Activated naive CD4-positive, alpha-beta T cell treated with anti-CD3 and anti-CD28 coated beads, Interleukin-2, amount 10 ng/mL, durations not matched to agents 7 days and 5 days (primary cell): ENCODE measurements around the gene ABCD4.
"Not testable (repeated sequence)": the region's sequence is repeated elsewhere in the genome, so short reads cannot be mapped to it uniquely, and the experiment has no call there.

Experiments
- CTCF ChIA-PET: fragments of 350-600 bp; sonication (Branson Sonifier 250); formaldehyde crosslinking; loops from one replicate; lab custom pipeline; 2021; ENCODE audit warnings: antibody characterized with exemption; lab: Charles Lee
- DNase-seq: peaks from one replicate; pipeline ENCODE4 v3.0.0-alpha.2; 2020
- H3K27ac Mint-ChIP-seq: one replicate; pipeline ENCODE4 v1.8.0; 2021; ENCODE audit warnings: mild to moderate bottlenecking, moderate library complexity, mixed read lengths
- H3K27me3 Mint-ChIP-seq: one replicate; pipeline ENCODE4 v1.8.0; 2021; ENCODE audit warnings: mild to moderate bottlenecking, mixed read lengths
- H3K36me3 Mint-ChIP-seq: one replicate; pipeline ENCODE4 v1.8.0; 2021; ENCODE audit warnings: mixed read lengths
- H3K4me1 Mint-ChIP-seq: one replicate; pipeline ENCODE4 v1.8.0; 2021; ENCODE audit warnings: mixed read lengths
- H3K4me3 Mint-ChIP-seq: one replicate; pipeline ENCODE4 v1.8.0; 2021; ENCODE audit warnings: mild to moderate bottlenecking, moderate library complexity, mixed read lengths
- H3K9me3 Mint-ChIP-seq: one replicate; pipeline ENCODE4 v1.8.0; 2021; ENCODE audit warnings: mixed read lengths

The ABCD4 gene

DNA sequence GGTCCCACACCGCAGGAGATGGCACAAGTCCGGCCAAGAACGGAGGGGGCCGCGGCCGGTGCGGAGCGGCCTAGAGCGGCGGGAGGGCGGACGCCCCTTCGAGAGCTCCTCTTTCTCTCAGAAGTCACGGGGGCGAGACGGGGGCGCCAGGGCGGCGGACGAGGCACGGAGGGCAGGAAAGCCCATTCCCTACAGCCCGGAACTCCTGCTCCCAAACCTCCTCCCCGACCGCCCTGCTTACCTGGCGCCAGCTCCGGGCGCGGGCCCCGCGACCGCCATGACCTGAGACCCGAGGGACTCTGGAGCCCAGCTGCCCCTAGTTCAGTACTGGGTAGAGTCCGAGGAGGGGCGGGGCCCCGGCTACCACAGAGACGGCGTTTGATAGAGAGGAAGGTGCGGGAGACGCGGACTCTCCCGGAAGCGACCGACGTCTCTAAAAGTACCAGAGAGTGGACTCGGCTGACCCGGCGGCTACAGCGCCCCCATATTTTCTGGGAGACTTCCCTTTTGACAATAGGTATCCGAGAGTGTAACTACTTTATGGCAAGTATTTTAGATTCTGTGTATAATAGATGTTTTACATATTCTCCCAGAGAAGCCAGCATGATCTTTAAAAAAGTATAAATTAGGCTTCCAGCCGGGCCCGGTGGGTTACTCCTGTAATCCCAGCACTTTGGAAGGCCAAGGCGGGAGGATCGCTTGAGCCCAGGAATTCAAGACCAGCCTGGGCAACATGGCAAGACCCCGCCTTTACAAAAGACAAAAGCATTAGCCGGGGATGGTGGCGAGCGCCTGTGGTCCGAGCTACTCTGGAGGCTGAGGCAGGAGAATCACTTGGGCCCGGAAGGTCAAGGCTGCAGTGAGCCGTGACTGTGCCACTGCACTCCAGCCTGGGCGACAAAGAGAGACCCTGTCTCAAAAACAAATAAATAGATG is at the start of gene ABCD4:
Gene ABCD4 (minus strand): TSS at position 301 of the 936 bp plus-strand sequence. CDS start 22 bp downstream, at position 279.
- Mint-ChIP-seq H3K4me3 (peak within 1 kb of the TSS; percentile 93), H3K36me3 (peaks cover 9% of the 10 kb centered on the region), H3K4me1 (peaks cover 34% of the 10 kb centered on the region), H3K27me3 (no peaks in the 10 kb centered on the region), H3K9me3 (no peaks in the 10 kb centered on the region), H3K27ac (peak within 1 kb of the TSS; percentile 94)
- CTCF ChIA-PET: interaction anchor here (1.3 kb wide), 1 partner anchor 9 kb away, joined by 5 read pairs; no protein-coding TSS in a partner anchor
- peak; percentile 90 for DNase-seq

DNA sequence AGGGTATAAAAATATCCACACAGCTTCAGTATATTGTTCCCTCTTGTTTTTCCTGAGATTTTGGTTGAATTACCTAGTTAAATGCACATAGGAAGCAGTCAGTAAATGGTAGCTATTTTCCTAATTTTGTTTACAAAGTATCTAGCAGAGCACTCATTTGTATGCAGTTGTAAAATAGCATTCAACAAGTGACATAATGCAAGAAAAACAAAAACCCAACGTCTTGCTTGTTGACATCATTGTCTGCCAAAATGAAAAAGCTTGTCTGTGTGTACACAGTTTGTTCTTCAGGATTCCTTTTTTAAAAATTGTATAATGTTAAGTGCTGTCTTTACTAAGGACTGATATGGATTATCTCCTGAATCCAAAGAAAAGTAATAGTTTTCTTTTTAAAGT is 48.2 kb upstream of the ABCD4 start:
- CTCF ChIA-PET: no interaction called here
- no peak overlapping the region for H3K4me3 Mint-ChIP-seq
- no peaks in the 10 kb centered on the region for H3K36me3 Mint-ChIP-seq
- no peaks in the 10 kb centered on the region for H3K4me1 Mint-ChIP-seq
- H3K9me3 Mint-ChIP-seq: no peaks in the 10 kb centered on the region
- no peak for DNase-seq
- H3K27me3 Mint-ChIP-seq: peaks cover 39% of the 10 kb centered on the region
- no peak overlapping the region for H3K27ac Mint-ChIP-seq

DNA sequence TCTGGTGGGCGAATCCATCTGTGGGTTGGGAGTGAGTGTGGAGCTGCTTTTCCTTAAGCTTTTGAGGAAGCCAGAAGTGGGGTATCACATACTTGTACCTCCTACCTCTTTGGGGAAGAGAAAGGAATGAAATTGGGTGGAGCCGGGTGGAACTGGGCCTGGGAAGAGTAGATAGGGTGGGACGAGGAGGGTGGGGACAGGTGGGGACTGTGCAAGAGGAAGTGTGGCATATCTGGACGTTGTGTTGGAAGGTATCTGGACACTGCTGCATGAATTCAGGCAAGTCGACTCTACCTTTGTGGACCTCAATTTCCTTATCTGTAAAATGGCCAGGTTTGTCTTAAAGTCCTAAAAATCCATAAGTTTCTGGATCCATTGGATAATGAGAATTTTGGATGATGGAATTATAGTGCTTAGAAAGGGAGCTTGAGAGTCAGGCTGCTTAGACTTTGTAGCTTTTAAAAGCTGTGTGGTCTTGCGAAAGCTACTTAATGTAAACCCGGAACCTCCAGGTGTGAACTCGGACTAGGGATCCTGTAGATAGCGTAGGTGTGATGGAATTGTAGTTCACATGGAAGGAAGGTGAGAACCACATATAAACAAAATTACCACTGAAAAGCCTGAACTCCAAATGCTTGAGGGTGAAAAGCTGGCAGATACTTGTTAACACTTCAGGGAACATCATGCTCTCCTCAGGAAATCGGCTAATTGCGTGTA is 47.6 kb upstream of the ABCD4 start:
- H3K27ac Mint-ChIP-seq: no peak overlapping the region
- CTCF ChIA-PET: no interaction called here
- H3K36me3 Mint-ChIP-seq: no peaks in the 10 kb centered on the region
- H3K9me3 Mint-ChIP-seq: no peaks in the 10 kb centered on the region
- no peak overlapping the region for H3K4me3 Mint-ChIP-seq
- H3K4me1 Mint-ChIP-seq: no peaks in the 10 kb centered on the region
- H3K27me3 Mint-ChIP-seq: peaks cover 42% of the 10 kb centered on the region
- no peak for DNase-seq

DNA sequence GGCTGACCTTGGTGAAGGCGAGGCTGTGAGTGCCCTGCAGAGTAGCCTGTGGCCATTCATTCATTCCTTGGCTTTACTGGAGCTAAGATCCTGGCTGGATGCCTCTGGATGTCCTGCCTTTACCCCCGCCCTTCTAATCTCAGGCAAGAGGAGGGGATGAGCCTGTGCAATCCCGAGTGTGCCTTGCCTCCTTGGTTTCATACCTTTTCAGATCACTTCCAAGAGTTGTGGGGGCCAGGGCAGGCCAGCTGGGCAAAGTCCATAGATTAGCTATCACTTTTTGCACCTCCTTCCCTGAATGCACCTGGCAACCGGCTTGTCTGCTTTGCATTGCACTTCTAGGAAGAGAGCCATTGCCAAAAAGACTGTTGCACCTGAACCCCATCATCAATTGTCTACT is 47.0 kb upstream of the ABCD4 start:
- DNase-seq: no peak
- H3K27me3 Mint-ChIP-seq: peaks cover 42% of the 10 kb centered on the region
- H3K27ac Mint-ChIP-seq: no peak overlapping the region
- no peak overlapping the region for H3K4me3 Mint-ChIP-seq
- no peaks in the 10 kb centered on the region for H3K36me3 Mint-ChIP-seq
- CTCF ChIA-PET: interaction anchor here (0.6 kb wide), 1 partner anchor 46 kb away, joined by 3 read pairs; no protein-coding TSS in a partner anchor
- no peaks in the 10 kb centered on the region for H3K9me3 Mint-ChIP-seq
- H3K4me1 Mint-ChIP-seq: no peaks in the 10 kb centered on the region

DNA sequence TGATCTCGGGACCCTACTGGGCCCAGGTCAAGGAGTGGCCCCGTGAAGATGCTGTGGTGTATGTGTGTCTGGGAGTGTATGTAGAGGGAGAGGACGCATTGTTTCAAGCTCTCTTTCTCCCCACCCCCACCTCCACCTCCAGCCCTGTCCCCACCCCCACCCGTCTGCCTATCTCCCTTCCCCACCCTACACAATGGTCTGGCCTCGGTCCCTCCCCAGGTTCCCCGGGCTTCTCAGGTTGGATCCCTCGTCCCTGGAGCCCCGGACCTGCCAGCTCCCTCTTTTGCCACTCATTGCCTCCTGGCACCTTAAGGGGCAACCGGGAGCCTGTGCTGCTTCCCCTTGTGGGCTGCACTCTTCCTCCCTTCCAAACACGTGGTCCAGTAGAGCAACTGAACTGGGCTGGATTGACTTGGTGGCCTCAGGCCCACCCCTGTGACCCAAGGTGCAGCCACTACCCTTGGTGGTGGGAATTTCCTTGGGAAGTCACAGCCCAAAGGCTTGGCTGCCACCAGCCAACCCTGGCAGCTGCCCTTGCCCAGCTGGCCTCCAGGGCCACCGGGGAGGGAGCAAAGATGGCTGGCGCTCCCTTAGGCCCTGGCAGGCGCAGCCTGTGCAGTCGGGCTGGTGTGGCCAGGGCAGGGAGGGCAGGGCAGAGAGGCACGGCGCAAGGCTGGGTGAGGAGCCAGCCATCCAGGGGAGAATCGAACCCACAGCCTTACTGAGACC is 46.2 kb upstream of the ABCD4 start:
- H3K36me3 Mint-ChIP-seq: no peaks in the 10 kb centered on the region
- H3K27me3 Mint-ChIP-seq: peaks cover 42% of the 10 kb centered on the region
- DNase-seq: no peak
- H3K27ac Mint-ChIP-seq: no peak overlapping the region
- H3K9me3 Mint-ChIP-seq: no peaks in the 10 kb centered on the region
- H3K4me1 Mint-ChIP-seq: no peaks in the 10 kb centered on the region
- CTCF ChIA-PET: interaction anchor here (0.5 kb wide), 1 partner anchor 25 kb away, joined by 3 read pairs; no protein-coding TSS in a partner anchor
- H3K4me3 Mint-ChIP-seq: no peak overlapping the region

DNA sequence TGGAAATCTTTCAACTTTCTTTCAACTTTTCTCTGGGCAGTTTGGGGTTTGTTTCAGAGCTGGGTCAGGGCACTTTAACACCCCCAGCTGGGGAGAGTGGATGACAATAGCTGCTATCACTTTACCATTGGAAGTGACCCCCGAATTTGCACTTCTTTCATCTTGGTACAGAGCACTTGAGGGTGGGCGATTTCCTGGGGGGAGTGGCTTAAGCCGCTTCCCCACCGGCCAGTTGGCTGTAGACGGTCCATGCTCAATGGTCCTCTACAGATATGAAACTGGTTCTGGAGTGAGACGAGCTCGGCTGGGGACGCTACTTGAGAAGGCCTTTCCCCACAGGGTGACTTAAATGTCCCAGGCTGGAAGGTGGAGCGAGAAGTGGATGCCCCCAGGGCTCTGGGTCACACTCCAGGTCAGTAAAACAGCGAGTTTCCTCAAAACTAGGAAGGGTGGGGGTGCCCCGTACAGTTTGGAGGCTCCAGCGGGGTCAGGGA is 45.6 kb upstream of the ABCD4 start, which contains the start of gene VRTN:
Gene VRTN (plus strand): TSS at position 231 of the 494 bp plus-strand sequence. CDS start 8,313 bp downstream, outside the sequence.
- H3K9me3 Mint-ChIP-seq: no peaks in the 10 kb centered on the region
- no peak within 1 kb of the TSS for H3K4me3 Mint-ChIP-seq
- no peaks in the 10 kb centered on the region for H3K36me3 Mint-ChIP-seq
- no peak within 1 kb of the TSS for H3K27ac Mint-ChIP-seq
- CTCF ChIA-PET: interaction anchor here (0.5 kb wide), 1 partner anchor 24 kb away, joined by 3 read pairs; no protein-coding TSS in a partner anchor
- H3K27me3 Mint-ChIP-seq: peaks cover 42% of the 10 kb centered on the region
- H3K4me1 Mint-ChIP-seq: no peaks in the 10 kb centered on the region
- no peak for DNase-seq

DNA sequence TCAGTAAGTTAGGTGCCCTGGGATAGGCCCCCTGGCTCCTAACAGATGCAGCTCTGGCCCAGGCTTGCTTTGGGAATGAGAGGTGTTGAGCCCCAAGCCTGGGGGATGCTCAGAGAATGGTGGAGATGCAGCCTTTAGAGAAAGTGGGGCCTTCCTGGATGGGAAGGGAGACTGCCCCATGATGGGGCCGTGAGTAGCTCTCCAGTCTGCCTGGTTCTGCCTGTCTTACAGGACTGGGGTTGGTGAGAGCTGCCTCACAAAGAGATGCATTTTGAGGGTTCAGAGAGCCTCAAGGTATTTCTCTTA is 45.0 kb upstream of the ABCD4 start:
- H3K27me3 Mint-ChIP-seq: peaks cover 42% of the 10 kb centered on the region
- no peaks in the 10 kb centered on the region for H3K36me3 Mint-ChIP-seq
- no peak overlapping the region for H3K4me3 Mint-ChIP-seq
- DNase-seq: no peak
- H3K9me3 Mint-ChIP-seq: no peaks in the 10 kb centered on the region
- CTCF ChIA-PET: no interaction called here
- no peak overlapping the region for H3K27ac Mint-ChIP-seq
- H3K4me1 Mint-ChIP-seq: no peaks in the 10 kb centered on the region

DNA sequence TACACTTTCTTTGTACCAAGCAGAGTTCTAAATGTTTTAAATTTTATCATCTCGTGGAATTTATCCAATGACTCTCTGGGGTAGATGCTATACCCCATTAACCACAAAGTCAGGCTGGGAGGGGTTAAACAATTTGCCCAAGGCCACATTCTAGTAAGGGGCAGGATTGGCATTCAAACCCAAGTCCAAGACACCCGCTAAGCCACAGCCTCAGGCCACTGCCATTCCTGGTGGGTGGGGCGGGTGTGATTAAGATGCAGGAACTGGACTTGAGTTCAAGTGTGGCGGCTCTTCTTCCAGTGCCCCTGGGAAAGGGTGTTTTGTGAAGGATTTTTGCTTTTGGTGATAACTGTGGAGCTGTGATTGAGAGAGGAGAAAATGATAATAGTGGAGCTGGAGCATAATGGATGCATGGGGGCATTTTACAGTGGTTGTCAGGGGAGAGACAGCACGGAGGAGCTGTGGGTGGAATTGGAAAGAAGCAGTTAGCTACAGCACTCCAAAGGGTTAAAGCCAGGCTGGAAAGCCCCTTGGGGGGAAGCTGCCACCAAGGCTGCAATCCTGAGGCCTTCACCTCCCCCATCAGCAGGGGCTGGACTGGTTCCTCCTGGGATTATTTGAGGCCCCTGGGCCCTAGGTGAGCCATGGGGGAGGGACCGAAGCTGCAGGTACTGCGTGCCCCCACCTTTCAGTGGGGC is 44.5 kb upstream of the ABCD4 start:
- peaks cover 39% of the 10 kb centered on the region for H3K27me3 Mint-ChIP-seq
- H3K27ac Mint-ChIP-seq: no peak overlapping the region
- no peaks in the 10 kb centered on the region for H3K9me3 Mint-ChIP-seq
- H3K36me3 Mint-ChIP-seq: no peaks in the 10 kb centered on the region
- no peak for DNase-seq
- no peak overlapping the region for H3K4me3 Mint-ChIP-seq
- no peaks in the 10 kb centered on the region for H3K4me1 Mint-ChIP-seq
- CTCF ChIA-PET: no interaction called here

DNA sequence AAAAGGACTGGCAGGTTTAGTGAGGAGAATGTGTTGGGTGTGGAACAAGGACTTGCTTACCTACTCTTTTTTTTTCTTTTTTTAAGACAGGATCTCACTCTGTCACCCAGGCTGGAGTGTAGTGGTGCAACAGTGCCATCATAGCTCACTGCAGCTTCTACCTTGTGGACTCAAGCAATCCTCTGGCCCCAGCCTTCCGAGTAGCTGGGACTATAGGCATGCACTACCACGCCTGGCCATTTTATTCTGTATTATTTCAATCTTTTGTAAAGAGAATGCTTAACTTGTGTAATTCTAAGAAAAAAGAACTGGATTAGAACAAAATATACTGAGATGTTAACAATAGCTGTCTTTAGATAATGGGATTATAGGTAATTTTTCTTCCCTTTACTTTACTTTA is 43.6 kb upstream of the ABCD4 start:
- DNase-seq: no peak
- Mint-ChIP-seq H3K27me3 (peaks cover 32% of the 10 kb centered on the region), H3K9me3 (no peaks in the 10 kb centered on the region), H3K27ac (no peak overlapping the region), H3K36me3 (no peaks in the 10 kb centered on the region), H3K4me3 (no peak overlapping the region), H3K4me1 (no peaks in the 10 kb centered on the region)
- CTCF ChIA-PET: no interaction called here

DNA sequence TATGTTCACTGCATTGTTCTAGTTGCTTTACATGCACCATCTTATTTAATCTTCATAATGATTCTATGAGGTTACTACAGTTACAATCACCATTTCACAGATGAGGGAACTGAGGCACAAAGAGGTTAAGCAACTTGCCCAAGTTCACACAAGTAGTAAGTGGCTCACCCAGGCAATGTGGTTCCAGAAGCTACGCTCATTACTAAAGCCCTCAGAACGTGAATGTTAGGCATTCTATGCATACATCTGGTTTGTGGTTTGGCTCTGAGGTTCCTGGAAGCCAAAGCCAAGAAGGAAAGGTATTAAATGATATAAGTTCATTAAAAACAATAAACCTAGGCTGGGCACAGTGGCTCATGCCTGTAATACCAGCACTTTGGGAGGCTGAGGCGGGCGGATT is 31.2 kb upstream of the ABCD4 start:
- H3K4me3 Mint-ChIP-seq: no peak overlapping the region
- CTCF ChIA-PET: no interaction called here
- H3K27ac Mint-ChIP-seq: no peak overlapping the region
- DNase-seq: no peak
- no peaks in the 10 kb centered on the region for H3K9me3 Mint-ChIP-seq
- peaks cover 13% of the 10 kb centered on the region for H3K27me3 Mint-ChIP-seq
- no peaks in the 10 kb centered on the region for H3K36me3 Mint-ChIP-seq
- H3K4me1 Mint-ChIP-seq: no peaks in the 10 kb centered on the region

DNA sequence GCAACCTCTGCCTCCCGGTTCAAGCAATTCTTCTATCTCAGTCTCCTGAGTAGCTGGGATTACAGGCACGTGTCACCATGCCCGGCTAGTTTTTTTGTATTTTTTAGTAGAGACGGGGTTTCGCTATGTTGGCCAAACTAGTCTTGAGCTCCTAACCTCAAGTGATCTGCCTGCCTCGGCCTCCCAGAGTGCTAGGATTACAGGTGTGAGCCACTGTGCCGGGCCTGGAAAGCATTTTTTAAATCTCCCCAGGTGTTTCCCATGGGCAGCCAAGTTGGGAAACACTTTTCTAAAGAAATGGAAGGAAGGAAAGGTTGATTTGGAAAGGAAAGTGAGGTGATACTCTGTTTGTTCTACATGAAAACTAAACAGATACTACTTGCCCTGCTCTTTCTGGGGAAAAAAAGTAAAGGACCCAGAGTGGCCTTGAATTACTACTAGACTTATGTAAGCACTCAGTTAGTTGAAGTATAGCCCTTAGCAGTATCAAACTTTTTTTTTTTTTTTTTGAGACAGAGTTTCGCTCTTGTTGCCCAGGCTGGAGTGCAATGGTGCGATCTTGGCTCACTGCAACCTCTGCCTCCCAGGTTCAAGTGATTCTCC is 27.3 kb upstream of the ABCD4 start:
- H3K27me3 Mint-ChIP-seq: peaks cover 22% of the 10 kb centered on the region
- CTCF ChIA-PET: interaction anchor here (1.1 kb wide), 1 partner anchor 648 kb away, joined by 3 read pairs; no protein-coding TSS in a partner anchor
- H3K4me1 Mint-ChIP-seq, H3K27ac Mint-ChIP-seq, H3K36me3 Mint-ChIP-seq, H3K4me3 Mint-ChIP-seq, DNase-seq, H3K9me3 Mint-ChIP-seq: not testable (repeated sequence)

DNA sequence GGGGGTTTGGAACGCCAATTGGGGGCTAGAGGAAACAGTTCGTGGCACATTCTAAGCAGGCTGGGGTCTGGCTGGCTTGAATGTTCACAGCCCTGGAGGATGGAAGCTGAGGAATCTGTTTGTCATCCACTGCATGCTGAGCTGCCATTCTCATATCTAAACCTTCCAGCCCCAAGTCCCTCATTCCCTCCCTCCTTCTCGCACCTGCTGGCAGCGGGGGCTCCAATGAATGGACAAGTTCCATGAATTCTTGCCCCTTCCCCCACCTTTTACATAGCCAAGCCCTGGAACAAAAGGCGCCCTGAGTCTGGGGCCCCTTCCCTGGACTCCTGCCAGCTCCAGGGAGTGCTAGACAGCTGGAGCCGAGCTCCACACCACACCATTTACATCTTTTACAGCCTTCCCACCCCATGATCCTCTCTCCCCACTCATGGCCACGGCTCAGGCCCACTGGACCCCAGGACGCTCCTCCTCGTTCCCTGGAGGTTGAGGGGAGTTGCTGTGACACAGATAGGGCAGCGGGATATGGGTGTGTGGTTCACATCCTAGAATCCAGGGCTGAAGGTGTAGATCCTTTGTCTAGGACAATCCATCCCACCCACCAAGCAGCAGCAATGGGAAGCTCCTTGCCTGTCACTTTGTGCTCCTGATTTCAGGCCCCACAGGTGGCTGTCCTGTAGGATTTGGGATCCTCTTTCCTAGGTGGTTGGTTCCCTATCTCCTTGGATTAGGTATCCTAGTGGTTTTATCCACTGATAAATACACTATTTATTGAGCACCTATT is 23.8 kb upstream of the ABCD4 start:
- CTCF ChIA-PET: interaction anchor here (0.6 kb wide), 1 partner anchor 805 kb away, joined by 3 read pairs; no protein-coding TSS in a partner anchor
- peaks cover 18% of the 10 kb centered on the region for H3K27me3 Mint-ChIP-seq
- H3K9me3 Mint-ChIP-seq: no peaks in the 10 kb centered on the region
- H3K4me3 Mint-ChIP-seq: no peak overlapping the region
- H3K4me1 Mint-ChIP-seq: no peaks in the 10 kb centered on the region
- H3K27ac Mint-ChIP-seq: no peak overlapping the region
- no peak for DNase-seq
- no peaks in the 10 kb centered on the region for H3K36me3 Mint-ChIP-seq
